NCI-H1417 (cell line): ENCODE measurements around the gene SYCN.
A peak's percentile ranks its signal among the peaks of the same experiment; 100 is the strongest.
"Not testable (repeated sequence)": the region's sequence is repeated elsewhere in the genome, so short reads cannot be mapped to it uniquely, and the experiment has no call there.

Experiments used
- DNase-seq, 3 experiments: peaks; one replicate each; lab custom pipeline; 2025; lab: John Stamatoyannopoulos, UW

Gene SYCN

GRCh38 chr19:39224910-39225309 is 20.8 kb upstream of the SYCN start:
- DNase-seq, result no peak

- DNase-seq, result no peak
Measured at GRCh38 chr19:39223703-39224279, 19.7 kb upstream of the SYCN start.

- DNase-seq, result not testable (repeated sequence)
Measured at GRCh38 chr19:39219108-39219507, 15.0 kb upstream of the SYCN start.

GRCh38 chr19:39218230-39219007 is 14.4 kb upstream of the SYCN start:
- DNase-seq, result peak in 2 of 3 experiments; percentile 4 to 37

GRCh38 chr19:39217094-39217493 is 13.0 kb upstream of the SYCN start:
- DNase-seq, result no peak

GRCh38 chr19:39215323-39215722 is 11.3 kb upstream of the SYCN start:
- not testable (repeated sequence) for DNase-seq

- DNase-seq, result peak in 1 of 3 experiments; percentile 29
Measured at GRCh38 chr19:39212375-39212742, 8.3 kb upstream of the SYCN start.

GRCh38 chr19:39211731-39212374 is 7.8 kb upstream of the SYCN start:
- DNase-seq, result no peak

- DNase-seq, result no peak
Measured at GRCh38 chr19:39209196-39209595, 5.1 kb upstream of the SYCN start.

- DNase-seq, result no peak
Measured at GRCh38 chr19:39208175-39208795, 4.2 kb upstream of the SYCN start.

- DNase-seq, result no peak
Measured at GRCh38 chr19:39207293-39207836, 3.3 kb upstream of the SYCN start.

GRCh38 chr19:39206122-39206521 is 2.1 kb upstream of the SYCN start:
- no peak for DNase-seq

- no peak for DNase-seq
Measured at GRCh38 chr19:39205449-39205764, 1.3 kb upstream of the SYCN start.

- DNase-seq, result no peak
Measured at GRCh38 chr19:39202998-39203355, 1.1 kb downstream of the SYCN start.

GRCh38 chr19:39200803-39201115 is 3.3 kb downstream of the SYCN start:
- DNase-seq, result no peak

GRCh38 chr19:39200066-39200802 is 3.8 kb downstream of the SYCN start:
- DNase-seq, result no peak

GRCh38 chr19:39199025-39199424 is 5.0 kb downstream of the SYCN start:
- DNase-seq, result peak in 1 of 3 experiments; percentile 9

- DNase-seq, result no peak
Measured at GRCh38 chr19:39197808-39198207, 6.3 kb downstream of the SYCN start.

- DNase-seq, result peak in 2 of 3 experiments; percentile 40 to 45
Measured at GRCh38 chr19:39196860-39197562, 7.1 kb downstream of the SYCN start, which contains the start of gene NCCRP1. TSS of gene NCCRP1 (plus strand) at chr19:39196964. CDS start at chr19:39196983, 19 bp downstream.

- peak in 2 of 3 experiments; percentile 7 to 51 for DNase-seq
Measured at GRCh38 chr19:39196320-39196719, 7.7 kb downstream of the SYCN start.

- DNase-seq, result peak in 2 of 3 experiments; percentile 9 to 34
Measured at GRCh38 chr19:39195755-39196154, 8.3 kb downstream of the SYCN start.
